HG03558 (cell line): ENCODE data around the gene OPTC.

Experiments
- ATAC-seq: cut with Tn5 transposase; IDR thresholded peaks from one replicate; pipeline ENCODE4 v1.9.1; 2021; ENCODE audit warnings: moderate number of reproducible peaks; ENCODE audit not compliant: unreplicated experiment; ENCODE audit errors: extremely low read depth

OPTC gene

DNA sequence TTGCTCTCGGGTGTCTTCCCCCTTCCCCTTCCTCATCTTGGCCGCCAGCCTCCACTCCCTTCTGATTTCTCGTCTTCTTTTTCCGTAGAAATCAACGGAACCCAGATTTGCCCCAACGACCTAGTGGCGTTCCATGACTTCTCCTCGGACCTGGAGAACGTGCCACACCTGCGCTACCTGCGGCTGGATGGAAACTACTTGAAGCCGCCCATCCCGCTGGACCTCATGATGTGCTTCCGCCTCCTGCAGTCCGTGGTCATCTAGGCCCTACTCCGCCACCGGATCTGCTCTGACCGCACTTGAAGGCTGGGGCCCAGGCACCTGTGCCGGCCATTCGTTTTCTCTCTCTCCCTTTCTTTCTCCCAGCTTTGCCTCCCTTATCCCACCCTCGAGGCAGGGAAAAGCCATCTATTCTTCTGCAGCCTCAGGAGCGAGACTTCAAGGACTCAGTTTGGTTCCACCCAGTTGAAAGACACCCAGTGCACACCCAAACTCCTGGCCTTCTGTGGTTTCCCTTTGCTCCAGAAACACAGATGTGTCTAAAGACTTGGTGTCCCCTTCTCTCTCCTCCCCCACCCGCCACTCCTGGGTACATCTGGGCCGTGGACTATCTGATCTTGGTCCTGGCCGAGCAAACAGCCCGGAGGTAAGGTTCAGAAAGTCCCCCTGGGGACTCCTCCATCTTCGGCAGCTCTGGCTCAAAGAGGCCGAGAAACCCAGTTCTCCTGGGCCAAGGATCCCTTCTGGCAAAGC, 7.2 kb upstream of the OPTC start:
- no peak for ATAC-seq

DNA sequence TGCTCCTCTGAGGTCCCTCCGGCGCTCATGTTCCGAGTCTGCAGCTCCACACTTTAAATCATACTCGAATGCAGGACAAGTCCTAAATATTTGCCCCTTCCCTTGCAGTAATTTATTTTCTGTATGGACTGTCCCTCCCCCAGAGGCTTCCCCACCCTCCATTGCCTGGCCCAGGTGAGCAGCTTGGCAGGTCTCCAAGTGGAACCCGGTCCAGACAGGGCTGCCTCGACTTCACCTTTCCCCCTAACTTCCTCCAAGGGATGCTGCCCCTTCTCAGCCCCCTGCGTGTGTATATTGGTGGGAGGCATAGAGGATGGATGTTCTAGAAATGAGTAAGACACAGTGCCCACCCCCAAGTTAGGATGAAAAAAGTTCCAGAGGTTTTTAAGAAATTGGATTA, 5.4 kb upstream of the OPTC start:
- no peak for ATAC-seq

DNA sequence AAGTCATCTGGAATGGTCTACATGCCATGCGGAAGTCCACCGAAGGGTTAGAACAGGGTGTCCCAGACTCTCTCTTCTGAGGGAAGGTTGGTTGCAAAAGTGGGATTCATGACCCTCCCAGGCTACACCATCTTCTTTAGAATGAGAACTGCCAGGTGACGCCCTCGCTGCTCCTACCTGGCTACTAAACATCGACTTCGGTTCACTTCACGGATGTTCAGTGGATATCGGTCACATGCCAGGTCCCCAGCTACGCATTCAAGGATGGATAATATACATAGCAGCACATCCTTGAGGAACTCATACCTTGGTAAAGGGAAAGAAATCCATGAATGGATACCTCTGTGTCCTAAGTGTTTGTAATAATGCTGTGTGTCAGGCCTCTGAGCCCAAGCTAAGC, 3.3 kb upstream of the OPTC start:
- ATAC-seq, result no peak

DNA sequence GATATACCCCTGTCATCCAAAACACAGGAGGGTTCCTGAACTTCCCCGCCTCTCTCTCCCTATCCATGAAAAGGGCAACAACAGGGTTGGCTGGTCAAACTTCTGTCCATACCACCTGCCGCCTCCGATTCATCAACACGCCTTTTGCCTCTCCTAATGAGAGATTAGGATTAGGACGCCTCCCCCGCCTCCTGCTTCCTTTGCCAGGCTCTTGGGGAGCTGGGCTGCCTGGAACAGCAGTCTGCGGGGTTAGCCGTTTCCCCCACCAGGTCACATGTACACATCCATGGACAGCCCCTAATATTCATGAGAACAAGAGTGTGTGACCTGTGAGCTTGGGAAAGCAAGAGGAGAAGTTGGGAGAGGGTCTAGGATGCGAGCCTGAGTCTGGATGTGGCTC, 2.3 kb upstream of the OPTC start:
- no peak for ATAC-seq

DNA sequence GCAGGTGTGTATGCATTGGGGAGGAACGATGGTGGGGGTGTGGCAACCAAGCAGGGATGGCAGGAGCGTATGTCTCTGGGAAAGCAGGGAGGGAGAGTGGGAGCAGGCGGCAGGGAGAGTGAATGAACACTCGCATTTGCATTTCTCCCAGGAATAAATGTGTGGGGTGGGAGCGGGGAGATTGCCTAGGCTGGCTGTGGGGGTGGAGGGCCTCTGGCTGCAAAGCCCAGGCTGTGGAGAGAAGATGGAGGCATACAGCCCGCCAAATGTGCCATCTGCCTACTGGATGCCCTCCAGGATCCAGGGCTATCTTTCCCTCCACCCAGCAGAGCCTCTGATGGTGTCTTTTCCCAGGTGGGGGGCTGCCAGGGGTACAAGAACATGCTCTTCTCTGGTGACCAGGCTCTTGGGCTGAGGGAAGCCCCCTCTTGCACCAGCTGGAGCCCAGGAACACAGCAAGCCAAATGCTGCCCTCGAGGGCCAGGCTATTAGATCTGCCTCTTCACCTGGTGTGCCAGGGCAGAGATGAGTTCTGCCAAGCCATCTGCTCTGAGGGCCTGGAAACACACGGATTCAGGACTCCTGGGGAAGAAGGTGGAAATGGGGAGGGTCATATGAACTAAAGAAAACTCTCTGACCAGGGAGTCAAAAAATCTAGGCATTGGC, 1.7 kb upstream of the OPTC start:
- no peak for ATAC-seq

DNA sequence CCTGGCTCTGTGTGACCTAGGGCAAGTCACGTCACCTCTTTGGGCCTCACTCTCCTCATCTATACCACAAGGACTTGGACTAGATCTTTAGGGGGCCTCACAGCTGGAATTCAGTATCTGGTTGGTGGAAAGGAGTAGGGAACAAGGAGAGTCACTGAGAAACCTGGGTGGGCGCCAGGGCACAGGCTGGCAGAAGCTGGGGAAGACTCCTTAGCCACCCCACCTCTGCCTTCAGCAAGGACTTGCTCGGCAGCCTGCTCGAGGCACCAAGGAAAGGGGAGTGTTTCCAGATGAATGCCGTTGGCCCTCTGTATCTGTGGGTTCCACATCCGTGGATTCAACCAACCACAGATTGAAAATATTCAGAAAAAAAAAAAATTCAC, 1.2 kb upstream of the OPTC start:
- ATAC-seq, result no peak

DNA sequence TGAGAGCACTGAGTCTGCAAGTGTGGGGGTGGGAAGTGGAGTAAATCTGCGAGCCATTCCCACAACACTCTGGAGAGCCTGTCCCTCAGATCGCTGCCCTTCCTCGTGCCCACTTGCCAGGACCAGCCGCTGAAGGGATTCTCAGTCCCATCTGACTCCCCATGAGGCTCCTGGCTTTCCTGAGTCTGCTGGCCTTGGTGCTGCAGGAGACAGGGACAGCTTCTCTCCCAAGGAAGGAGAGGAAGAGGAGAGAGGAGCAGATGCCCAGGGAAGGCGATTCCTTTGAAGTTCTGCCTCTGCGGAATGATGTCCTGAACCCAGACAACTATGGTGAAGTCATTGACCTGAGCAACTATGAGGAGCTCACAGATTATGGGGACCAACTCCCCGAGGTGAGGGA, 1.9 kb downstream of the OPTC start:
- no peak for ATAC-seq

DNA sequence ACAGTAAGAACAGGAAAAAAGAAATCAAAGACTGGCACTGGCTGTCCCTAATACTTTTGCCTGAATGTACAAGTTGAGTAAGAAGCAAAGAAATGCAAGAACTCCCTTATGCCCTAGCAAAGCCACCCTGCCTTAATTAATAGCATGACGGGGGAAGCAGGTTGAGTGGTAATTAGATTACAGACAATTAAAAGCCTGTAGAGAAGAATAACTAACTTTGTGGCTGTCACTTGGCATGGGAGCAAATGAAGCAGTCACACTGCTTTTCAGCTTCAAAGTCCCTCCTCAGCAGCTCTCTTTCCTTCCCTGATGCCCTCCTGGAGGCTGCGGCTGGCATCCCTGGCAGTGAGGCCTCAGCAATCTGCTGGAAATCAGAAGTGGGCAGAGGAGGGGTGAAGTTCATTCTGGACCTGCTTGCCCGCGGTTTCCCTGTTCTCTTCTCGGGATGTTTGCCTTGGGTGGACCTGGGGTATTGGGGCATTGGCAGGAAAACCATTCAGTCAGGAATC, 3.4 kb downstream of the OPTC start:
- no peak for ATAC-seq

DNA sequence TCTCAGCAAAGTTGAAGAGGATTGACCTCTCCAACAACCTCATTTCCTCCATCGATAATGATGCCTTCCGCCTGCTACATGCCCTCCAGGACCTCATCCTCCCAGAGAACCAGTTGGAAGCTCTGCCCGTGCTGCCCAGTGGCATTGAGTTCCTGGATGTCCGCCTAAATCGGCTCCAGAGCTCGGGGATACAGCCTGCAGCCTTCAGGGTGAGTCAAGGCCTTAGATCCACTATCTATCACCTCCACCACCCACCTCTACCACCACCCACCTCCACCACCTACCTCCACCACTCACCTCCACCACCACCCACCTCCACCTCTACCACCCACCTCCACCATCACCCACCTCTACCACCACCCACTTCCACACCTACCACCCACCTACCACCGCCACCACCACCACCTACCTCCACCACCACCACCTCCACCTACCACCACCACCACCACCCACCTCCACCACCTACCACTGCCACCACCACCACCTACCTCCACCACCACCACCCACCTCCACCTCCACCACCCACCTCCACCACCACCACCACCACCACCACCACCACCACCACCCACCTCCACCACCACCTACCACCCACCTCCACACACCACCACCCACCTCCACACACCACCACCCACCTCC, 5.8 kb downstream of the OPTC start:
- ATAC-seq, result no peak

DNA sequence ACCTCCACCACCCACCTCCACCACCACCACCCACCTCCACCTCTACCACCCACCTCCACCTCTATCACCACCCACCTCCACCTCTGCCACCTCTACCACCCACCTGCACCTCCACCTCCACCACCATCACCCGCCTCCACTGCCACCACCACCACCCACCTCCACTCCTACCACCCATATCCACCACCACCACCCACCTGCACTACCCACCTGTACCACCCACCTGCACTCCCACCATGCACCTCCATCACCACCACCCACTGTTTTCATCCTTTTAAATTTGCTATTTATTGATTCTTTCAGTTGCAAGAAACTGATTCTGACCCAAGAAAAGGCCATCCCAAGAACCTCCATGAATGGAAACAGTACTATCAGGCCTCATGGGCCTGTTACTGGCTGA, 6.3 kb downstream of the OPTC start:
- no peak for ATAC-seq

DNA sequence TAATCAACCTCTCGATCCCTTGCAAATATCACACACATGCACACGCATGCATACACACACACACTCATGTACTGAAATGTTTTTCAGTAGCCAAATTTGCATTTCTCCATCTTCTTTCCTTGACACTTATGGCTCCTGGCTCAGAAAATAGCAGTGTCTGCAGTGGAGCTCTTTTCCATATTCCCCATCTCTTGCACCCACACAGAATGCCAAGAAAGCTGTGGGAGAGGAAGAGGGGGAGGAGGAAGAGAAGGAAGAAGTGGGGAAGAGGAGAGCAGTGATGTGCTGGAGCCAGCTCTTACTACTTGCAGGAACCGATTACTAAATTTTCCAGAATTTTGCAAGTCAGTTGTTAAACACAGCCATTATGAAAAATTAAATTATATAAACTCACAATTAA, 9.9 kb downstream of the OPTC start:
- no peak for ATAC-seq

DNA sequence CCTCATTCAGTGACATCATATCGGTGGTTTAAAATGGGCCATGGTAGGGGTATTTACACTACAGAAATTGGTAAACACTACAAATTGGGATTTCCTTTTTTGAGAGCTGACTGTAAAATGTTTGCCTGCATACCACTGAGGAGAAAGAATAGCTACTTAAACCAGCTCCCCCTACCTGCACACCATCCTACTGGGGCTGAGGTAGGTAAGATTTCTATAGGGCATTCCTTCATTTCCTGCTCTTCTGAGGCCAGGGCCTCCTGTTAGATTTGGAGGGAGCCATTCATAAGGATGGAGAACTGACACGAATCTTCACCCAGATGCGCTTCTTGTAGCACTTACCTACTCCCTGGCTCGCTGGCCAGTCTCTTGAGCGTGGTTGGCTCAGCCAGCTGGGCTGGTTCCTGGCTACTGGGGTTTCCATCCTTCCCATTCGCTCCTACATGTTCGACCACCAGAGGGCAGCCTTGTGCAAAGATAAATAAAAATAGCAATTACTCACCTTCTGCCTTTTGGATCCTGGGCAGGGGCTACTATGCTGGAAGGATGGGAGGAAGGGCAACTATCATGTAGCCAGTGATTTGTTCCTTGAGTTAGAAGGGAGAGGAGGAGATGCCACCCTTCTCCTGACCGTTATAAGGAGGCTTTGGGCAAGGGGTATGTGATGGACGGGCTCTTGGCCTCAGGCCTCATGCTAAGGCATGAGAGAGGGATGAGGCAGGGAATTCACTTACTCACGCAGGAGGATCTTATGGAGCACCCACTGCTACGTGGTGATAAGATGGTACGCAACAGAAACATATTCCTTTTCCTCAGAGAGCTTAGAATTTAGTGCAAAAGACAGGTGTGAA, 10.7 kb downstream of the OPTC start:
- ATAC-seq, result no peak

DNA sequence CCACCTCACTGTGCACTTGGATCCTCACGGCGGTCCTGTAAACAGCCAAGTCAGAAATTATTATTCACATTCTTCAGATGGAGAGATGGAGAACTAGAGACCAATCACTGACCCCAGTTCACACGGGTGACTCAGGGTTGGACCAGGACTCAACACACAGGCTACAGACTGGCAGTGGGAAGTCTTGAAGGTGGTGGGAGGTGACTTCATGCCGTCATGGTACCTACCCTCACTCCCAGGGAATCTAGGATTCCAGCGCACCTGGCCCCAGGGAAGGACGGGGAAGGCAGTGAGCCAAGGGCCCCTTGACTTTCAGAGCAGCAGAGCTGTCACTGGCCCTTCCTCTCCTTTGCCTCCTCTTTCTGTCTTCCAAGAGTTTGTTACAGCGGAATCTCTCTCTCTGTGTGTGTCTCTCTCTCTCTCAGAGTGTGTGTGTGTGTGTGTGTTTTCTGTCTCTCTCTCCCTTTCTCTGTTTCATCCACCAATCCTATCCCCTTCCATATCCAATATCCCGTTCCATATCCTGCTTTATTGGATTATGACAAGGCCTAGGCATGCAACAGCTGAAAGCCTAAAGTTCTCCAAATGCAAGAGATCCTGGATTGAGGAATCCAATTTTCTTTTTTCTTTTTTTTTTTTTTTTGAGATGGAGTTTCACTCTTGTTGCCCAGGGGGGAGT, 11.7 kb downstream of the OPTC start:
- ATAC-seq, result no peak

DNA sequence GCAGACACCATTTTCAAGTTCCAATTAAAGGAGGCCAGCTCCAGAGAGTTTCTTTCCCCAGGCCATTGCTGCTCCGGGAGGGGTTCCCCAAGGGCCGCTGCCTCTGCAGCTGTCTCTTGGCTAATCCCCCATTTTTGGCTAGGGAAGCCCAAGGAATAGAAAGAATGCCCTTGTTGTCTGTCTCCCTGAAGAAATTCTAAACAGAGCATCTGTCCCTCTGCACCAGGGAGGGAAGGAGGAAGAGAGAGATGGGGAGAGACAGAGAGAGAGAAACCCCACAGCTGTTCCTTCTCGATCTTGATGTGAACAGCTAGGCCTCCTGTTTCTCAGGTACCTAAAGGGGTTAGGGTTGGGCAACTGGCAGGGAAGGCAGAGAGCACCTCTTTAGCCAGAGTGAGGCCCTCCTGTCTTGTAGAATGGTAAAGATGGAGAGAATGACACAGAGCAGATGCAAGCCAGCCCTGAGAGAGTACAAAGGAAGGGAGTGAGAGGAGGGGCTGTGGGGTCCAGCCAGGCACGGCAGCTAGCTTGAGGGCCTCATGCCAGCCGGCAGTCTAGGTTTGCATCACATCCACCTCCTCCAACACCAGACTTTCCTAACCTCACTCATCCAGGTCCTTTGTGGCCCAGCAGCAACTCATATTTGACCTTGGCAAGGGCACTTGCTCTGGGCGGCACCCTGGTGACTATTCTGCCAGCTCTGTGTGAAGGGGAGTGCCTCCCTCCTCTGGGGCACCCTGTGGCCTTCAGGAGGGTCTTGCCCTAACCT, 13.1 kb downstream of the OPTC start:
- no peak for ATAC-seq

DNA sequence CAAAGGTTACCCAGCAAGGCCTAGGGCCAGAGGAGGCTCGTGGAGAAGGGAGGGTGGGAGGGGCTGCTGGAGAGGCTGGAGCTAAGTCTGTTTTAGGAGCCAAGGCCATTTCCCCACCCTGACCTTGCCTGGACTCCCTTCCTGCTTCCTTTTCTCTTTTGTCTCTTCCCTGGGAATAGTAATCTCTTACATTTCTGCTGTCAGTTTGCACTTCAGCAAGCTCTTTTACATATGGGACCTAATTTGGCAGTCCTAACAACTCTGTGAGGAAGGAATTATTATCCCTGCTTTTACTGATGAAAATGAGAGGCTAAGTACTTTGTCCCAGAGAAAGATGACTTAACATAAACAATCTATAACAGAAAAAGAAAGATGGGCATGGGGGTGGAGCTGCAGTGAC, 13.8 kb downstream of the OPTC start:
- no peak for ATAC-seq

DNA sequence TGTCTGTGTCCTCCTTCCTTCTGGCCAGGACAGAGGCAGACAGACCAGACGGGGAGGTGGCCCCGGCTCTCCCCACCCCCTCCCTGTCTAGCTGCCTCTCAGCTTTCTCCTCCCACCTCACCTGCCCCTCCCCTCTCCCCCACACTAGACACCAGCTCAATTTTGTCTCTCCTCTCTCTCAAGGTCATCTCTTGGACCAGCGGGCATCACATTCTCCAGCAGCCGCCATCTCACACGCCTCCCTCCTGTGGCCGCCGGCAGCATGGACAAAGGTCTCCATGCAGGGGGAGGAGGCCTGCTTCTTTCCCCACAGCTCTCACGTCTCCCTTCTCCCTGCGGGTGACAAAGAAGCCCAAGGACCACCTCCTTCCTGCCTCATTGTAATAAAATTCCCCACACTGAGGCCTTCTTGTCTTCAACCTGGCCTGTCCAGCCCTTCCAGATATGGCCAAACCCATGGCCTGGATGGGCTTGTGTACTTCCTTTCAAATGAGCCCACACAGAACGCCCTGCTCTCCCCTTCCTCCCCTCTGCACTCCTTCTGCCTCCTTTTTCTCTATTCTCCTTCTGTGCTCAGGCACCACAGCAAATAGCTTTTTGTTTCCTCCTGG, 14.6 kb downstream of the OPTC start:
- no peak for ATAC-seq

DNA sequence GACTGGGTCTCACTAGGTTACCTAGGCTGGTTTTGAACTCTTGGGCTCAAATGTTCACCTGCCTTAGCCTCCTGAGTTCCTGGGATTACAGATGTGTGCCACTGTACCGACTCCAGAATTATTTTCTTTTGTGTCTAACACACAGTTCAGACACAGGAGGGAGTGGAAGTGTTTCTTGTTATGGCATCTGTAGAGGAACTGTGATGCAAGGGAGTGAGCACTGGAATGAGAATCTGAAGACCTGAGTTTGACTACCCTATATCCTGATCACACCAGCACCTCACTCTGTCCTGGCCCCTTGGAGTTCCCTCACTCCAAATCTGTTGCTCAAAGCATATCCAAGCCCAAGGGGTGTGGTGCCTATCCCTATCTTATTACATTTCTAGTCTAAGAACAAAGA, 15.2 kb downstream of the OPTC start:
- ATAC-seq, result no peak

DNA sequence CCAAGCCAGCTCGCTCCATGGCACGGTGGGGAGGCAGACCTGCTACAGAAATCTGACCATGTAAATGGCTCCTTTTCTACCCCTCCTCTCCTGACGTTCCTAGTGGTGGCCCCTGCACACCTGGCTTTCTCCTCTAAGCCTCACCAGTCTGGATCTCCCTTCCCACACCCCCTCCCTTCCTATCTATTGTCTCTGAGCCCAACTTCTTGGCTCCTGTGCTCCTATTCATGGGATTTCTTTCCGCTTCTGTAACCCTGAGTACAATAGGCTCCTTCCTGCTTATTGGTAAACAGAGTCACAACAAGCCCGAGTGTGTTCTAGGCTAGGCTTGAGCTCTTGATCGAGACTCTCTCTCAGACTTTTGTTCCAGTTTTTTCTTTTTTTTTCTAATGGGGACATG, 17.6 kb downstream of the OPTC start:
- ATAC-seq, result no peak

DNA sequence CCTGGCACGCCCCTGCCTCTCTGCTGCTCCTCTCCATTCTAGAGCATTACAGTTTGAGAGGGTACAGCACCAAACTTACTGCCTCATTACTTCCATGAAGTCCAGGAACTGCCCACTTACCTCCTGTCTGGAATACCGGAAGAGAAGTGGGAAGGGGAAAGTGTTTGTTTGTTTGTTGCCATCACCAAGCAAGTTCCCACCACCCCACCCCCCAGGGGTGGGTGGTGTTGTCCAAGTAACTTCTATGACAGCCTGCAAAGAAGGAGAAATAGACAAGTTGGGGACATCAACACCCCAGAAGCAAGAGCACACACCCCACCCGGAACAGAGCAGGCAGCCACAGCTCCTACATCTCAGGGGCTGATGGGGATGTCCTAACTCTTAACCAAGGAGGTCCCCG, 18.0 kb downstream of the OPTC start:
- ATAC-seq, result no peak
